PC-9 (cell line): ENCODE measurements around the gene ELMOD1.

Experiments used
- CTCF ChIP-seq: fragments of 200-600 bp; sonication (generic); conservative IDR thresholded peaks from 2 replicates; pipeline ENCODE4 v1.6.1; 2017; ENCODE audit warnings: mixed run types, antibody characterized with exemption, mild to moderate bottlenecking, moderate library complexity
- EZH2 ChIP-seq: fragments of 200-600 bp; sonication (generic); IDR thresholded peaks from 2 replicates; pipeline ENCODE4 v1.8.0; 2017; ENCODE audit warnings: antibody characterized with exemption, low read depth

DNA sequence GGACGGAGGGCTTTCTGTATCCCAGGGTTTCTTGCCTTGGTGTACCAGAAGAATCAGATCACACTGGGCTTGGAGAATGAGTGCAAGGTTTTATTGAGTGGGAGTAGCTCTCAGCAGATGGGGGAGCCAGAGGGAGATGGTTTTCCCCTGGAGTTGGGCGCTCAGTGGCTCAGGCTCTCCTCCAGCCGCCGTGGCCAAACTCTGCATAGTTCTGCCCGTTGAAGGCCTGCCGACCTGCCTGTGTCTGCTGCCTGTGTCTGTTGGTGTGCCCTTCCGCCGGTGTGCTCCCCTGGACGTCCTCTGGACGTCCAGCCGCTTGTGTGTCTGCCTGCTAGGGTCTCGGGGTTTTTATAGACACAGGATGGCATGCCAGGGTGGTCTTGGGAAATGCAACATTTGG lies 20.9 kb upstream of the ELMOD1 start:
- TF ChIP-seq CTCF (no peak), EZH2 (no peak)
